CD4-positive, alpha-beta T cell treated with Interleukin-2 at 100 ng/mL for 4 hours (primary cell): ENCODE measurements around the gene SPEG.

Experiments
- DNase-seq: peaks from one replicate; pipeline ENCODE4 v3.0.0-alpha.2; 2020; ENCODE audit warnings: low spot score

Gene SPEG

GRCh38 chr2:219462349-219462748 lies 27.7 kb downstream of the SPEG start:
- DNase-seq: no peak

GRCh38 chr2:219464286-219465032 lies 29.8 kb downstream of the SPEG start:
- DNase-seq: no peak

GRCh38 chr2:219465659-219466561 lies 31.3 kb downstream of the SPEG start:
- no peak for DNase-seq

GRCh38 chr2:219466816-219467735 lies 32.4 kb downstream of the SPEG start:
- DNase-seq: no peak

GRCh38 chr2:219467736-219468075 lies 33.1 kb downstream of the SPEG start:
- no peak for DNase-seq

- no peak for DNase-seq
Observed at GRCh38 chr2:219468410-219469185, 34.0 kb downstream of the SPEG start.

GRCh38 chr2:219469186-219469724 lies 34.6 kb downstream of the SPEG start:
- no peak for DNase-seq

GRCh38 chr2:219470429-219470828 lies 35.8 kb downstream of the SPEG start:
- no peak for DNase-seq

GRCh38 chr2:219471476-219472371 lies 37.1 kb downstream of the SPEG start:
- DNase-seq: no peak

GRCh38 chr2:219472629-219473187 lies 38.1 kb downstream of the SPEG start:
- no peak for DNase-seq

- no peak for DNase-seq
Observed at GRCh38 chr2:219473511-219473910, 38.9 kb downstream of the SPEG start.

- DNase-seq: no peak
Observed at GRCh38 chr2:219474285-219475060, 39.8 kb downstream of the SPEG start.

- DNase-seq: no peak
Observed at GRCh38 chr2:219475278-219475677, 40.6 kb downstream of the SPEG start.

GRCh38 chr2:219475697-219476651 lies 41.3 kb downstream of the SPEG start:
- DNase-seq: peak; percentile 38

- no peak for DNase-seq
Observed at GRCh38 chr2:219476652-219477151, 42.1 kb downstream of the SPEG start.

- DNase-seq: no peak
Observed at GRCh38 chr2:219477179-219477578, 42.5 kb downstream of the SPEG start.

- no peak for DNase-seq
Observed at GRCh38 chr2:219477815-219478214, 43.2 kb downstream of the SPEG start.

- DNase-seq: no peak
Observed at GRCh38 chr2:219478916-219479315, 44.3 kb downstream of the SPEG start.
